ENCODE data around the gene GALNT2.

GALNT2 gene

DNA sequence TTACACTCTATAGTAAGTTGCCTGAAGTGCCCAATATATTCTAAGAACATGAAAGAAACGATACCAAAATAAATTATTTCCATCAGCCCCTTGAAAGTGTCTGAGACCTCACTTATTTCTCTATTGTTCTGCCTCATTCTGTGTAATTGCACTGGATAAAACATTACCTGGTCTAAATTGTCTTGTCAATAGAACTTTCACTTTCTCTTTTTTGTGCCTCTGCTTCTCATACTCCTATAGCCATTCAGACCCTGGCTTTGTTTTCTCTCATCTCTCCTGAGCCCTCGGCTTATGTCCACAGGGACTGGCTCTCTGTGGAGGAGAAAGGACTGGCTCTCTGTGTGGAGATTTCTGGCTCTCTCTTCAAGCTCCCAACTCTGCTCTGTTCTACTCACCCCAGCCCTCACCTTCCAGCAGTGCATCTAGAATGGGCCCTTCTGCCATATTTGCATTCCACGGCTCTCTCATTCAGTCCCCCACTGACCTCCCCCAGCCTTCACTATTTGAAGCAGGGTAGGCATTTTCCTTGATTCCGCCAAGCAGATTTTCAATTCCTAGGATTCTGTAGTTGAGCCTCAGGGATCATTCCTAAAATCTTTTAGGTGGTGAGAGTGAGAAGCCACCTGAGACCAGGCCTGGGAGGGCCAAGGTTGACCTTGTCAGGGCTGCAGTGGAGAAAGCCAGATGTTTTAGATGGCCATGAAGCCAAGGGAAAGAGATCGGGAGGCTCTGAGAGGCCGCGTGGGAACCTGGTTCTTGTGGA is 15.9 kb upstream of the GALNT2 start:
- DNase-seq (ENCODE audit: low spot score): no peak

DNA sequence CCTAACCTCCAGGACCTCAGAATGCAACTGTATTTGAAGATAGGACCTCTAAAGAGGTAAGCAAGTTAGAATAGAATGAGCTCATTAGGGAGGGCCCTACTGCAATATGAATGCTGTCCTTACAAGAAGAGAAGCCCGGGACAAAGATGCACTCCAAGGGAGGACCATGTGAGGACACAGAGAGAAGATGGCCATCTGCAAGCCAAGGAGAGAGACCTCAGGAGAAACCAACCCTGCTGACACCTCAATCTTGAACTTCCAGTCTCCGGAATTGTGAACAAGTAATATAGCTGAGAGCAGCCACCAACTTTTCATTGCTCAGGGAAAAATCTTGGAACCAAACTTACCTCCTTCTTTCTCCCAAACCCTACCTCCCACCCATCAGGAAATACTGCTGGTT is 15.0 kb upstream of the GALNT2 start:
- DNase-seq (ENCODE audit: low spot score): no peak

DNA sequence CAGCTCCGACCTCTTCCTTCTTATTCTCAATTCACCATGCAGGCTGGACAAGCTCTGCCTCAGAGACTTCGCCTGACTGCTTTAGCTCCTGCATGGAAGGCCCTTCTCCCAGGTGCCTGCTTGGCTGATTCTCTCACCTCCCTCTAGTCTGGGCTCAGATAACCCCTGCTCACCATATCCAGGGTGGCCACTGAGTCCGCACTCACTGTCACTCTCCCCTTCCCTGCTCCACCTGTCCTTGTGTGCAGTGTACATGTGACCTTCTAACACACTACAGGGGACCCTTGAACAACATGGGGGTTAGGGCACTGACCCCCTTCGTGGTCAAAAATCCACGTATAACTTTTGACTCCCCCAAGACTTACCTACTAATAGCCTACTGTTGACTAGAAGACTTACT is 14.4 kb upstream of the GALNT2 start:
- no peak for DNase-seq (ENCODE audit: low spot score)

DNA sequence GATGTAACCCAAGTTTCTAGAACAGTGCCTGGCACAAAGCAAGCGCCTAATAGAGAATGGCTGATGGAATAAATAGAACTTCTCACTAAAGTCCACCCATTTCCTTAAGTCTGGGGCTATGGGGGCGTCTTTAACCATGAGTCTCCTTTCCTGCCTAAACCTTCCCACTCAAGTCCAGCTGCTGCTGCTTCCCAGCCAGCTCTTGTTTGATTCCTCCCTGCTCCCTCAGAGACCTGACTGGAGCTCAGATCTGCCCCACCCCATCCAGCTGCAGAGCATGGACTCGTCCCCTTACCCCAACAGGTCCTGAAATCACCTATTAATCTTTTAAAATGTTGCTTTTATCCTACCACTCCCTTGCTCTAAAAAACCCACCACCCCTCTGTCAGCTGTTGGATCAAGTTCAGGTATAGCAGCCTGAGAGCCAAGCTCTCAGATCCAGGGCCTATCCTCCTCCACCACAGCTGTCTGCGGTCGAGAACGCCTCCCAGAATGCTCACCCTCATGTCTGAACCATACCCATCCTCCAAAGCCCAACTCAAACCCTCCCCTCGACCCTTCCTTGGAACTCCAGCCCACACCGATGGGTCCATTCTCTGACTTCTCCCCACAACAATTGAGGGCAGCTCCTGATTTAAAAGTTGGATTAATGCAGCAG is 12.8 kb upstream of the GALNT2 start:
- DNase-seq (ENCODE audit: low spot score): no peak

DNA sequence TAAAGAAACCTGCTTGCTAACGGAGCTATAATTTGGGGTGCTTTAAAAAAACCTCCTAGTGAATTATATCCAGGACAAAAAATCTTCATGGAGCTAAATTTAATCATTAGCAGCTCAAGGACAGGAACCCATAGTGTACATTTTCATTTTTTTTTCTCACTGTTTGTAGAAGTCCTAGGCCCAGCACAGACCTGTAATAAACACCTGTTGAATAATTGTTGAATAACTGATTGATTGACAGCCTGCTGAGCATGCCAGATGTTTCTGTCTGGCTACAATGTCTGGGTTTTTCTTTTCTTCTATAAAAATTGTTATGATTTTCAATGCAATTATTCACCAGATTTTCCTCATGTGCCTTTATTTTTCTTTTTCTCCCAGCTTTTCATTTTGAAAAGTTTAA is 10.9 kb upstream of the GALNT2 start:
- no peak for DNase-seq (ENCODE audit: low spot score)

DNA sequence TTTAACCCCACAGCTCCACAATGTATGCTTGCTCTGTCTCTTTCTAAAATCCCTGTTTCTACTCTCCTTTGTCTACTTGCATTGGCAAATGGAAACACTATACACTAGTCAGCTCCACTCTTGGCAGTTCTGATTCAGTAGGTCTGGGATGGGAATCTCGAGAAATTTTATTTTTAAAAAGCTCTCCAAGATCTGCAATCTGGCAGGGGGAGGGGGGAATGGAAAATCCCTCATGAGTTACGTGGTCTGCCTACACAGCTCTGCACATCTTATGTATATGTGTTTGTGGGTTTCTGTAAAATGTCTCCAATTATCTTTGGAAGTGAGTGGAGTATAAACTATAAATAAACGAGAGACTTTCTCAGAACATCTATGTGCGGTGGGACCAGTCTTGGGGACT is 9.9 kb upstream of the GALNT2 start:
- no peak for DNase-seq (ENCODE audit: low spot score)

DNA sequence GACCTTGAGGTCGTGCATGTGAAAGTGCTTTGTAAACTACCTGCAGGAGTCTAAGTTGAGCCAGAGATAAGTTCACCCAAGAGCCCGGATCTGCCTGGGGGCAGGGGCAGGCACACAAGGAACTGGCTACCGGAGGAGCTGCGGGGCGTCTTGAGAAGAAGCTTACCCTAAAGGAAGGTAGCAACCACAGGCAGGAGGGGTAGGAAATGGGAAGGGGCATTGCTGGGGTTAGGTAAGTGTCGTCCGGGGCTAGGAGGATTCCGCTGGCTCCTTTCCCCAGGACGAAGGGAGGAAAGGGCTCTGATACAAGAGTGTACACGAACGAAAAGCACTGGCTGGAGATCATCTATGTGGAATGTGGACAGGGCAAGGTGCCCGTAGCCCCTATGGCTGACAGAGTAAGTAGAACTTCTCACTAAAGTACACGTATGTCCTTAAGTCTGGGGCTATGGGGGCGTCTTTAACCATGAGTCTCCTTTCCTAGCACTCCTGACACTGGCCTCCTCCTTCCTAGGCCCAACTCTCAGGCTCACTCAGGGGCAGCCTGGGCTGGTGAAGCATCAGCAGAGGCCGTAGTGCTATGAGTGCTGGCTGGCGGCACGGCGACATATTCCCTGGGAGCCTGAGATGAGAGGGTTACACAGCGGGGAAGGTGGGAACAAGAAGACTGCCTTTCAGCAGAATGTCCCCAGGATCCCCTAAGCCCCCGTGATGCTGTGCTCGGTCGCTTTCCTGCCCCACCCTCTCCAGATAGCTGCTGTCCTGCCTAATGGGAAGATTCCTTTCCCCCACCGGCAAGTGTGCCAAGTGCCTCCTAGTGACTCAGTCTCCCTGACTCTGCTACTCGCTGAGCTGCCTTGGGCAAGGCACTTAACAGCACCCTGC is 9.1 kb upstream of the GALNT2 start:
- DNase-seq (ENCODE audit: low spot score): no peak

DNA sequence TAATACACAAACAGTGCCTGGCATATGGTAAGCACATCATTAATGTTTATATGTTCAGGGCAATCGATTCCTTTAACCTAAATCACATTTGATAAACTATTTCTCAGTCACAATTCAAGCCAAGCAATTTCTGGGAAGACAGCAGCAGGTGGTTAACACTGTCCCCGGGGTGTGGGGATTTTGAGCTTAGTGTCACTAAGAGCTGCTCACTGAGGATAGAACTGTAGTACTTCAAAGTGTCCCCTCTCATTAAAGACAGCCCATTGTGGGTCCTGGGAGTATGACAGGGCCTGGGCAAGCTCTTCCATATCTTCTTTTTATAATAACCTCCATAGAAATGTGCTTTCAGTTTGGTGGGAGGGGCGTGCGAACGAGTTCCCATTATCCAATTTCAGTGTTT is 8.4 kb upstream of the GALNT2 start:
- DNase-seq (ENCODE audit: low spot score): no peak

DNA sequence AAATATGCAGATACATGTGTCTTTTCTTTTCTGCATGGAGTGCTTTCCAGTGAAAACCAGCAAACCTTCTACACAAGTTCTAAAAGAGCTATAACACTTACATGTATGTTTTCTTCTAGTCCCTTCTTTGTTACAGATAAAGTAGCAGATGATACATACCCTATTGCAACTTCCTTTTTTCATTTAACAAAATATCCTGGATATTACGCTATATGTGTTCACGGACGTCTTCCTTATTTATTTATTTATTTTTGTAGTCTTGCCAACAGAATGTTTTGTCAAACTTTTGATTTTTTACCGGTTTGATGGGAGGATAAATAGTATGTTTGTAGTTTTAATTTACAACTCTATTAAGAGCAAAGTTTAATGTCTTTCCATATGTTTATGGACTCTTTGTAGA is 5.2 kb upstream of the GALNT2 start:
- no peak for DNase-seq (ENCODE audit: low spot score)

DNA sequence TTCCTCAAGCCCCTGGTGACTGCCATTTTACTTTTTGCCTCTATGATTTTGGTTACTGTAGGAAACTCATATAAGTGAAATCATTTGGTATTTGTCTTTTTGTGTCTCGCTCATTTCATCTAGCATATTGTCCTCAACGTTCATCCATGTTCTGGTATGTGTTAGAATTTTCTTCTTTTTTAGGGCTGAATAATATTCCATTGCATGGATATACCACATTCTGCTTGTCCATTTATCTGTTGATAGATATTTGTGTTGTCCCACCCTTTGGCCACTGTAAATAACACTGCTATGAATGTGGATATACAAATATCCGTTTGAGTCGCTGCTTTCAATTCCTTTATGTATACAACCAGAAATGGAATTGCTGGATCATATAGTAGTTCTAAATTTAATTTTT is 4.5 kb upstream of the GALNT2 start:
- no peak for DNase-seq (ENCODE audit: low spot score)

DNA sequence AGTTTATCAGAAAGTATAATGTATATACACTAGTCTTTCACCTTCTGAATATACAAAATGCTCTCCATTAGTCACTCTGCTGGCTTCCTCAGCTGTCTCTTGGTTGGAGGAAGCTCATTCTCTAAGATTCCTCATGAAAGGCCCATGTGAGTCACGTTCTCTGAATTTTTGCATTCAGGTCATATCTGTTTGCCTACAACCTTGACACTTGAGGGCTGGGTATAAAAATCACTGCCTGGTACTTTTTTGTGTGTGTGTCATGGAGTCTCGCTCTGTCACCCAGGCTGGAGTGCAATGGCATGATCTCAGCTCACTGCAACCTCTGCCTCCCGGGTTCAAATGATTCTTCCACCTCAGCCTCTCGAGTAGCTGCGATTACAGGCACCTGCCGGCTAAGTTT is 2.8 kb upstream of the GALNT2 start:
- DNase-seq (ENCODE audit: low spot score): no peak

DNA sequence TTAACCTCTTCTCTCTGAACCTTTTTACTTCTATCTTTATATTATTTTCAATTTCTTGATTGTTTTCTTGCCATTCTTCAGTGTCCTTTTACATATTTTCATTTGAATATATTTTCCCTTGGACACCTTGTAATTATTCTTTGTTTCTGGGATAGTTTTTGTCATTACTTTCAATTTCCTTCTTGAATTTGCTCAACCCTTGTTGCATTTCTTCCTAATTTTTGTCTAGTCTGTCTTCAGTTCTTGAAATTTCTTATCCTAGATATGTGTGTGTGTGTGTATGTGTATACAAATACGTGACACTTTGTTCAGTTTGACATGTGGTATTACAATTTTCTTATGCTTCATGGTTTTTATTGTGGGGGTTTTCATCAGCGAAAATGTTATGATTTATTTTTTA is 1.9 kb upstream of the GALNT2 start:
- no peak for DNase-seq (ENCODE audit: low spot score)

DNA sequence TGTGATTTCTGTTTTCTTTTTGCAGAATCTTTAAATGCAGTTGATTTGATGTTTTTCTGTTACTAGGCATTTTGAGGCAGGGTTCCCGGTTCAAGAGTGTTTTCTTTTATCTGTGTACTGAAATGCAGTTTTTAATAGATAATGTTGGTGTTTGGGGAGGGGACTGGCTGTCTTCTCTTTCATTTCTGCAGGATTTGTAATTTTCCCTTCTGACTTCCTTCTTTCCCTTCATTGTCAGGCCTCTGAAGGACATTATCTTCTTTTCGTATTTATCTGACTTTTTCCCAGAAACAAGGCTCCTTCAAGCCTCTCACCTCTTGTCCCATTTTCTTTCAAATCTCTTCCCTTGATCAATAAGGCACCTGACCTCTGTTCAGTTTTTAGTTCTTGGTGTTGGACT is 1.5 kb upstream of the GALNT2 start:
- no peak for DNase-seq (ENCODE audit: low spot score)

DNA sequence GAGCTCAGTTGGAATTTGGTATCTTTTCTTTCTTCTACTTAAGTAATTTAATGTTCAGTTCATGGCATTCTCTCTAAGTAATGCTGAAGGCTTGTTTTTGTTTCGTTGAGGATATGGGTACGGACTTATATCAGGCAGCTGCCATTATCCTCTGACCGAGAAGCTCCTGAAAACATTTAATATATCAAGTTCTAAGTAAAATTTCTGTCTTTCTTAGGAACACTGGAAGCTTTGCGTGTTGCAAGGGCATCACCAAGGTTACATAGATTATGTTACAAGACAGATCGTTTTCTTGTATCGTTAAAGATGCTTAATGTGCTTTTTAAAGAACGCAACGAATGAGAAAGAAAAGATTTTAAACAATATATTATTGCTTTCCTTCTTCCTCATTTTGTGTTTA is 1.0 kb upstream of the GALNT2 start:
- DNase-seq (ENCODE audit: low spot score): peak; percentile 27

DNA sequence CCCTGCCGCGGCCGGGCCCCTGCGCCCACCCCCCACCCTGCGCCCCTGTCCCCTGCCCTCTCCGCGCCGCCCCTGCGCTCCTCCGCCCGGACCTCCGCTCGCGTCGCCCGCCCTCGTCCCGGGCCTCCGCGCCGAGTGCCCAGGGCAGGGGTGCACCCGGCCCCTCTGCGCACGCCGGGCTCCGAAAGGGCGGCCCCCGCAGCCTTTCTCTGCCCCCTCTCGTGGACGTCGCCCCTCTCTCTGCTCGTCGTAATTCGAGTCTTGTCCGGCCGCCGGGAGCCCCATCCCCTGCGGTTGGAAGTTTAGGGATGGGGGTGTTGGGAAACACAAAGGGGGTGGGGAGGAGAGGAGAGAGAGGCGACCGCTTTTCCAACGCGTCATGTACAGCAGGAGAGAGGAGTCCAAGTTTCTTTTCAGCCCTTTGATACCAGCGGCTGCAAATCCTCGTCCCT is 407 bp downstream of the GALNT2 start:
- peak; percentile 36 for DNase-seq (ENCODE audit: low spot score)

DNA sequence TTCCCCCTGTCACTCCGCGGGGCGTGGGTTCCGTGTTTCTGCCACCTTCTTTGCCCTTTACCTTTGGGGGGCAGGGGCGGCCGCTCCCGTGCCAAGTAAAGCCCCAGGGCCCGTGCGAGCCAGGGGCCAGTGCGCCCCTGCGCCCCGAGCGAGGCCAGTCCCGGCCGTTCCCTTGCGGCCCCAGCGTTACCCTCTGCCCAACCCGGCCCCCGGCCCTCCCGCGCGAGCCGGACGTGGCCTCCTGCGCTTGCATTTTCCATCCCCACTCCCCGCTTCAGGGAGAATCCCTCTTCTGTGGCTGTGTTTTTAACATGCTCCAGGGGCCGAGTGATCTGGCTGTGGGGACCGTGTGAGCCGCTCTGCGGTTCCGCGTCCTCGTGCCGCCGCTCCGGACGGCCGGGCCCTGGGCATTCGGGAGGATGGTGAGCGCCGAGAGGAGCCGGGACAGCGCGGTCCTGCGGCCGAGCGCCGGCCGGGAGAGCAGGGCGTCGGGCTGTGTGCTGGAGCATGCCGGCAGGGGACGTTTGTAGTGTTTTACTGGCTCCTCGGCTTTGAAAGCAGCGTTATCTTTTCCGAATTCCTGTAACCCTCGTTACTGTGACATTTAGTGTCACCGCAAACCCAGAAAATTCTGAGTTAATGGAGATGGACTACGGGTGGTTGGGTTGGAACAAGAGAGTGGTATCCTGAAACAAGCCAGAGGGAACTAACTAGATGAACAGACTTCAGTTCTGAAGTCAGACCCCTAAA is 1.0 kb downstream of the GALNT2 start:
- DNase-seq (ENCODE audit: low spot score): peak; percentile 44

DNA sequence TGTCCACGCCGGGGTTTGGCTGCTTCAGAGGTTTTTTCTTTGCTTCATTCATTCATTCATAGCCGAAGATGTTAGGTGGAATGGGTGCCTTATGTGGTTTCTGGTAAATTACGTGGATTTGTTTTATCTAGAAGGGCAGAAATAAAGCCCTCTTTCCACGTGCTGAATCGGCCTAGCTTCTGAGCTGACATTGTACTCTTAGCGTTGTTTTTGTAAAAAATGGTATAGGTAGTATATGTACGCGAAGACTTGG is 1.5 kb downstream of the GALNT2 start:
- no peak for DNase-seq (ENCODE audit: low spot score)

DNA sequence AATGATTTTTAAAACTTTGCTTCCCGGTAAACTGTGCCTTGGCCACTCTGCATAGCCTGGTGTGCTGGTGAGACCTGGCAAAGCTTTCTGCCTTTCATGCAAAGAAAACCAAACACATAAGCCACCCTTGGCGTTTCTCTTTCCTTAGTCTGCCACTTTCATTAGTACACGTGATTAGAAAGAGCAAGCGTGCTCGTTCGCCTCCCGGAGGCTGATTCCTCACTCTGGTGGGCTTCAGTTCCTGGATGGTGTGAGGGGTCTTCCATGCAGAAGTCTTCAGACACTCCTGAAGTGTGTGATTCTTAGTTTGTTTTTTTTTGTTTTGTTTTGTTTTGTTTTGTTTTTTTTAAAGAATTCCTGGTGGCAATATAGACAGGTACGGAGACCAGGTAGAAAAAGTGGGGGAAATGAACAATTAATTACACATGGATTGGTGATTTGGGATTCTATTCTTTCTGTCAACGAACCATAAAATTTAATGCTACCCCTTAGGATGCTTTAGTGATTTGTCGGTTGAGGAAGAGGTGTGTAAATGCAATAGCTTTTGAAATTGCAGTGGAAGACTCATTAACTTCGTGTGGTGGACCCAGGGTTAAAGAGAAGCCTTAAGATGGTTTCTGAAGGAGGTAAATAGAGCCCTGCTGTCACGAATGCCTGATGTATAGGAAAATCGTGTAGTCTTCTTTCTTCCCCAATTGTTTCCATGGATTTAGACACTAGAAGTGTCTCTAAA is 2.1 kb downstream of the GALNT2 start:
- peak; percentile 63 for DNase-seq (ENCODE audit: low spot score)

DNA sequence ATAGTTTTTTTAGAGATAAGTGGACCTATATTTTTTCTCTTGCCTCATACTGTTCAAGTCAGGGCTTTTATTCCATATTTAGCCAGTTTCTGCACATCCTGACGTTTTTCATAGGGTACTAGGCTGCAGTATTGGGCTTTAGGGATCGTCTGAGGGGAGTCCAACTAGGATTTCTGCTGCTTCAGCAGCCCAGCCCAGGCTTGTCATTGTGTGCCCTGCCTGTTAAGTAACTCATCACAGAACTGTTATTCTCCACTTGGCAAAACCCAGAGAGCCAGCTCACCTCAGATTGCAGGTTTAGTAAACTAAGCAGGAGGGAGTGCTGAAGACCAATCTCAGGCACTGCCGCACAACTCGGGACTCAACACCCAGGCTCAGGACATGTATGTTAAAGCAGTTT is 2.8 kb downstream of the GALNT2 start:
- DNase-seq (ENCODE audit: low spot score): no peak

DNA sequence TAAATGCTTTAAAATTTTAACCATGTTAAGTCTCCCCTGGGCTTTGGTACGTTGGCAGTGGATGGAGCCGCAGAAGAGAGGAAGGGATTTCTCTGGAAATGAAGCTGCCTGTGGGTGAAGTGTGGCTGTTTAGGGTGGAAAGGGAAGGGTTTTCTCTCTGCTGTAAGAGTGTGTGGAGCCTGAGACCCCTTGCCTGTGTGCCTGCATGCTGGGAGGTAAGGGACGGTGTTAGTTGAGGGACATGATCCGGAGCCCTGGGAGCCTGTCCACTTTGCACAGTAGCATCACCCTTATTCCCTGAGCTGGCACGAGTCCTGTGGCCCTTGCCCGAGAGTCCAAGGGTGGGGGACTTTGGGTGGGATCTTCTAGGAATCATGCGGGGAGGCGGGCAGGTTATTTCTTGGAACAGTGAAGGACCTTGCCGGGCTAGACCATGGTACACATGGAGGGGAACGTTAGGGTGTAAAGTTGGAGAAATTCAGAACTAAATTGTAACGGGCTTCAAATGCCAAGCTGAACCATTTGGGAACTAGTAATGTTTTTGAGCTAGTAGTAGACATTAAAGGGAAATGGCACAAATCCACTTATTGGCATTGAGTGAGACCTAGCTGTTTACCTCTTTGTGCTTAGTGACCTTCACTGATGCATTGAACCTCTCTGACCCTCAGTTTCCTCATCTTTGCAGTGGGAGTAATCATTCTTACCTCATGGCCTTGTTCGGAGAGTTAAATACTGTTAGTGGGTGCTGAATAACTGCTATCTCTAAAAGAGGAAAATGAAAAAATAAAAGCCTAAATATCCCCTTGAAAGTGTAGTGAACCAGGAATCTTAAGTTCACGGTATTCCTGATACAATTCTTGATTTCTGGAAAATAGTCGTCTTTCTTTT is 3.5 kb downstream of the GALNT2 start:
- no peak for DNase-seq (ENCODE audit: low spot score)

DNA sequence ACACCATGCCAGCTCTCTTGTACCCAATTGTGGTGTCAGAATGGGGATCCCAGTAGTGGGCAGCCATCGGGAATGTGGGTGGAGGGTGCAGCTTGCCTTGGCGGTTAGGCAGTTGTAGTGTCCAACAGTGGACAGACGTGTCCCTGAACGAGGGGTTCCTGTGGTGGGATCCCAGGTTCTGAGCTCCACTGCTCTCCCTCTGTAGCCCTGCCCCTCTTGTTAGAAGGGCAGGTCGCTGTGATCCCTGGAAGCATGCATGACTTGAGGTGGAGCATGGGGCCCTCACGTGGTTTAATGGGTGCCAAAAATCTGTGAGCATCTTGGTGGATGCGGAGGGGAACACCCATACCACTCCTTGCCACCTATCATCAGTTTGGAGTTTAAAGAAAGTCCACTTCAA is 4.3 kb downstream of the GALNT2 start:
- DNase-seq (ENCODE audit: low spot score): no peak
